Fibroblast of skin of left biceps (primary cell): ENCODE measurements around the gene PRH1.

ENCODE experiments used
- DNase-seq, 2 experiments: peaks; one replicate each; pipeline ENCODE4 v3.0.0-alpha.2; 2013; ENCODE audit warnings: low read depth in 2 of 2

Gene PRH1

DNA sequence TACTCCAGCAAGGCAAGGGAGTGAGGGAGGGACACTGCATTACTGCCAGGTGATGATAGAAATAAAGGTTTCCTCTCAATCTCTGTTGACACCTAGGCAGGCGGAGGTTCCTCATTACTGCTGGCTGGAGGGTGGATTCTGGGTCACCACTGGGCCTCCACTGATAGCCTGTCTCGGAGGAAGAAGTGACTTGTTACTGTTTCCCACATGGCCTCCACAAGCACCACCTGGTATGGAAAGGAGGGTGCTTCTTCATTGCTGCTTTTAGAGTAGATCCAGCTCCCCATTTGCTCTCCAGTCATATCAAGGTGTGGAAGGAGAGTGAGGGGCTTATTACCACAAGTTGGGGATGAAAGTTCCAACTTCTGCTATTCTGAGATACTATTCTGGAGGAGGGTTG is 41.2 kb downstream of the PRH1 start:
- no peak for DNase-seq

DNA sequence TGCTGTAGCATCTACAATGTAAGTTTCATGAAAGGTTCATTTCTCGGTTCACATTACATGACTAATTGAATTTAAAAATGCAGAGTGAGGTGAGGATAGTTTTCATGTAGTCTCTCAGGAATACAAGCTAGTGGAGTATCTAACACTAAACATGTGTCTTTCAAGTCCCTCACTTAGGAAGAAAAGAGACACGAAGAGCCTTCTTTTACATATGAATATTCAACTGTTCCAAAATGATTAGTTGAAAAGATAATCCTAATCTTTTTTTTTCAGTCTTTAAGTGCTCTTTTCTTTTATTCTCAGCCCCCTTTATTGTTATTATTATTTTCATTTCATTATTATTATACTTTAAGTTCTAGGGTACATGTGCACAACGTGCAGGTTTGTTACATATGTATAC is 45.6 kb downstream of the PRH1 start:
- no peak for DNase-seq
